ENCODE measurements around the gene TTYH2. TPM values are rescaled to one million over a fixed set of nuclear protein-coding genes. Genes with fewer than 3 reads are reported as not detected.

Gene TTYH2
- total RNA-seq, 6 donors from 2014 or later, result 2.4 to 10.5 (median 8.0) TPM

GRCh38 chr17:74170924-74171323 lies 42.4 kb upstream of the TTYH2 start:
- no peak for ATAC-seq (ENCODE audit: low FRiP score in 2 of 2)

GRCh38 chr17:74172700-74173099 lies 40.7 kb upstream of the TTYH2 start:
- H3K27ac ChIP-seq, result no peak overlapping the region
- no peak for DNase-seq
- no peak for ATAC-seq (ENCODE audit: low FRiP score in 2 of 2)
- H3K36me3 ChIP-seq, result no peaks in the 10 kb centered on the region
- 42 to 48% methylated on average over 3 of the region's 3 CpGs for WGBS, 2 donors
- peaks cover 0 to 6% (median 0%) of the 10 kb centered on the region in 4 donors for H3K27me3 ChIP-seq
- no peak overlapping the region for H3K4me3 ChIP-seq
- no peaks in the 10 kb centered on the region for H3K9me3 ChIP-seq
- TF ChIP-seq POLR2AphosphoS5 (IDR thresholded peaks at IDR 0.05) (no peak), EP300 (IDR thresholded peaks at IDR 0.05) (no peak)
- no peaks in the 10 kb centered on the region for H3K4me1 ChIP-seq

More at GRCh38 chr17:74170924-74171323, 42.4 kb upstream of the TTYH2 start:
- no peak for DNase-seq
- Histone ChIP-seq H3K27ac (no peak overlapping the region), H3K9me3 (no peaks in the 10 kb centered on the region), H3K4me3 (no peak overlapping the region), H3K27me3 (peaks cover 0 to 6% (median 0%) of the 10 kb centered on the region in 4 donors), H3K36me3 (no peaks in the 10 kb centered on the region), H3K4me1 (no peaks in the 10 kb centered on the region)
- 68 to 81% methylated on average over 1 of the region's 1 CpG for WGBS, 2 donors
- no peak for TF ChIP-seq POLR2AphosphoS5 (IDR thresholded peaks at IDR 0.05)
- TF ChIP-seq POLR2A (IDR thresholded peaks at IDR 0.05), result no peak
- no peak for TF ChIP-seq EP300 (IDR thresholded peaks at IDR 0.05)
- no peak for TF ChIP-seq CTCF (IDR thresholded peaks at IDR 0.05)

GRCh38 chr17:74176546-74177001 lies 36.8 kb upstream of the TTYH2 start:
- DNase-seq, result peak in 1 of 2 donors; percentile 45
- WGBS, 2 donors, result 40 to 44% methylated on average over 10 of the region's 10 CpGs
- TF ChIP-seq CTCF (IDR thresholded peaks at IDR 0.05), result peak; percentile 58 to 82 (median 70)
- TF ChIP-seq POLR2A (IDR thresholded peaks at IDR 0.05), result no peak

GRCh38 chr17:74177018-74177450 lies 36.3 kb upstream of the TTYH2 start:
- DNase-seq (no peak), ATAC-seq (ENCODE audit: low FRiP score in 2 of 2) (no peak)
- no peak overlapping the region for H3K27ac ChIP-seq
- no peaks in the 10 kb centered on the region for H3K36me3 ChIP-seq
- TF ChIP-seq POLR2A (IDR thresholded peaks at IDR 0.05) (no peak), CTCF (IDR thresholded peaks at IDR 0.05) (peak in 1 of 6 experiments; percentile 2)
- 0% methylated on average over 1 of the region's 1 CpG; no CpG with 5 or more reads in 1 of the 2 donors for WGBS, 2 donors
- H3K27me3 ChIP-seq, result peaks cover 0 to 6% (median 0%) of the 10 kb centered on the region in 4 donors
- no peaks in the 10 kb centered on the region for H3K4me1 ChIP-seq
- H3K9me3 ChIP-seq, result no peaks in the 10 kb centered on the region
- H3K4me3 ChIP-seq, result no peak overlapping the region

More at GRCh38 chr17:74176546-74177001, 36.8 kb upstream of the TTYH2 start:
- peak; percentile 58 to 84 for ATAC-seq (ENCODE audit: low FRiP score in 2 of 2)
- Histone ChIP-seq H3K9me3 (no peaks in the 10 kb centered on the region), H3K36me3 (no peaks in the 10 kb centered on the region), H3K27ac (no peak overlapping the region), H3K4me3 (no peak overlapping the region), H3K27me3 (peaks cover 0 to 6% (median 0%) of the 10 kb centered on the region in 4 donors), H3K4me1 (no peaks in the 10 kb centered on the region)

- Histone ChIP-seq H3K27ac (no peak overlapping the region), H3K36me3 (no peaks in the 10 kb centered on the region), H3K4me1 (no peaks in the 10 kb centered on the region), H3K27me3 (peaks cover 0 to 6% (median 0%) of the 10 kb centered on the region in 4 donors), H3K4me3 (no peak overlapping the region), H3K9me3 (no peaks in the 10 kb centered on the region)
- no peak for ATAC-seq (ENCODE audit: low FRiP score in 2 of 2)
- no peak for DNase-seq
- TF ChIP-seq CTCF (IDR thresholded peaks at IDR 0.05), result no peak
- TF ChIP-seq EP300 (IDR thresholded peaks at IDR 0.05), result no peak
- TF ChIP-seq POLR2AphosphoS5 (IDR thresholded peaks at IDR 0.05), result no peak
- no peak for TF ChIP-seq POLR2A (IDR thresholded peaks at IDR 0.05)
- 54% methylated on average over 3 of the region's 4 CpGs; no CpG with 5 or more reads in 1 of the 2 donors for WGBS, 2 donors
Observed at GRCh38 chr17:74179576-74179975, 33.8 kb upstream of the TTYH2 start.

Data from upper lobe of left lung (tissue), 6 donors.